CD4-positive, alpha-beta memory T cell (primary cell): Measurements from ENCODE around the gene PLCD4. TPM values are rescaled to one million over a fixed set of nuclear protein-coding genes. Genes with fewer than 3 reads are reported as not detected.

ENCODE experiments used
- CTCF ChIA-PET: fragments of 350-600 bp; sonication (Branson Sonifier 250); formaldehyde crosslinking; loops from one replicate; lab custom pipeline; 2021; ENCODE audit warnings: inconsistent platforms; ENCODE audit not compliant: partially characterized antibody; lab: Charles Lee
- POLR2A ChIA-PET: fragments of 350-600 bp; sonication (Branson Sonifier 250); formaldehyde crosslinking; loops from one replicate; lab custom pipeline; 2021; ENCODE audit not compliant: partially characterized antibody; lab: Charles Lee
- DNase-seq, 5 donors: peaks; one replicate each; pipeline versions ENCODE4 v3.0.0 to v3.0.0-alpha.2; 2020 to 2022; ENCODE audit warnings: mixed read lengths in 1 of 5
- H3K27ac ChIP-seq: one replicate; pipeline ENCODE4 v1.7.0; 2013; ENCODE audit warnings: low read depth, low read length
- H3K27me3 ChIP-seq: 2 replicates; pipeline ENCODE4 v1.7.0; 2013; ENCODE audit warnings: mild to moderate bottlenecking, low read length, moderate library complexity; ENCODE audit not compliant: insufficient read depth
- H3K36me3 ChIP-seq: 2 replicates; pipeline ENCODE4 v1.7.0; 2013; ENCODE audit warnings: mild to moderate bottlenecking, low read length, moderate library complexity; ENCODE audit not compliant: insufficient read depth
- H3K4me1 ChIP-seq: 2 replicates; pipeline ENCODE4 v1.7.0; 2013; ENCODE audit warnings: mild to moderate bottlenecking, low read length, moderate library complexity; ENCODE audit not compliant: insufficient read depth
- H3K4me3 ChIP-seq, 2 donors: one replicate each; pipeline ENCODE4 v1.7.0; 2013; ENCODE audit warnings: low read length in 2 of 2, mild to moderate bottlenecking in 1 of 2
- H3K9me3 ChIP-seq, 2 donors: one replicate each; pipeline ENCODE4 v1.7.0; 2013; ENCODE audit warnings: low read length in 2 of 2, control low read depth in 1 of 2; ENCODE audit not compliant: control insufficient read depth in 1 of 2
- H3K27ac Mint-ChIP-seq, 7 donors: one replicate each; pipeline ENCODE4 v1.8.0; 2020 to 2021; ENCODE audit warnings: mixed read lengths in 7 of 7, mild to moderate bottlenecking in 6 of 7, inconsistent platforms in 3 of 7, moderate library complexity in 3 of 7
- H3K27me3 Mint-ChIP-seq, 2 donors: one replicate each; pipeline ENCODE4 v1.8.0; 2020 to 2021; ENCODE audit warnings: mixed read lengths in 2 of 2
- H3K36me3 Mint-ChIP-seq, 2 donors: one replicate each; pipeline ENCODE4 v1.8.0; 2020 to 2021; ENCODE audit warnings: mixed read lengths in 2 of 2, inconsistent platforms in 1 of 2, mild to moderate bottlenecking in 1 of 2
- H3K4me1 Mint-ChIP-seq, 4 donors: one replicate each; pipeline ENCODE4 v1.8.0; 2020 to 2021; ENCODE audit warnings: mixed read lengths in 4 of 4, mild to moderate bottlenecking in 1 of 4
- H3K4me3 Mint-ChIP-seq, 8 donors: one replicate each; pipeline ENCODE4 v1.8.0; 2020 to 2021; ENCODE audit warnings: mixed read lengths in 8 of 8, mild to moderate bottlenecking in 7 of 8, moderate library complexity in 6 of 8, inconsistent platforms in 3 of 8
- H3K9me3 Mint-ChIP-seq, 8 donors: one replicate each; pipeline ENCODE4 v1.8.0; 2020 to 2021; ENCODE audit warnings: mixed read lengths in 8 of 8, mild to moderate bottlenecking in 5 of 8, inconsistent platforms in 3 of 8, moderate library complexity in 1 of 8
- intact Hi-C: fragments of 100-400 bp; cut with micrococcal nuclease; formaldehyde crosslinking; loops from one replicate; pipeline ENCODE4 v1.15.1; 2023
- polyA plus RNA-seq, 2 donors: library from polyadenylated mRNA; unstranded; fragments of 300-500 nt; fragmentation: Illumina TruSeq; gene quantifications; one replicate each; pipeline ENCODE4 v1.2.3, GENCODE V29; 2021
- total RNA-seq, 2 experiments: library from RNA; stranded (reverse); gene quantifications; one replicate each; pipeline ENCODE4 v1.2.3, GENCODE V29; 2021

The PLCD4 gene
- under 1 TPM; 0.26 to 0.30 TPM for total RNA-seq
- under 1 TPM in 1 of 2 donors, not detected in 1; 0.49 TPM for polyA plus RNA-seq

DNA sequence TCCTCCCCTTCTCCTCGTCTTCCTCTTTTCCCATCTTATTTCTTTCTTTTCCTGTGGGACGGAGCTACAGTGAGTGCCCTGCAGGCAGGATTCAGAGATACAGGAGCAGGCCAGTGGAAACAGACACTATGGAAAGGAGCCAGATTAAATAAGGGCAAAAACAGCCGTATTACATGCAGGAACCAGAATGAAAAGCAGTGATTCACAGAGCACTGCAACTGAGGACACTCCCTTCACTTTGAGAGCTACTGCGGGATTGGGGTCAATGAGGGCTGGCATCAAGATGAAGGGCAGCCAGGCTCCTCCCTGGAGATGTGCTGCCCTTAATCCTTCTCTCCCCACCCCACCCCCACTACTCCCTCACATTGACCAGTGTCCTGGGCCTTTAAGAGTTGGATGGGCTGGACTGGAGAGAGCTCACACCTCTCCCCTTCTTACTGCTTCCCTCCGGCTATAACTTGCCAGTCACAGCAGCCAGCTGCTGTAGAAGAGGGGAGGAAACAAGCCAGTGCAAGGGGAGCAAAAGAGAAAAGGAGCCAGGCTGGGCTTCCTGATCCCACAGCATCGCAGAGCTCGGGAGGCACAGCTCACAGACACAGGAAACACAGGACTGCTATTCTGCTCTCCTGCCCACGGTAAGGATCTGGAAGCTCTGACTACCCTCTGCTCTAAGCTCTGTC is at the start of gene PLCD4:
Gene PLCD4, plus strand, starts transcription at position 464 of the 680 bp plus-strand sequence. CDS start 7,841 bp downstream, outside the sequence.
- Mint-ChIP-seq H3K27ac (peak within 1 kb of the TSS in 1 of 7 donors; percentile 3), H3K36me3 (no peaks in the 10 kb centered on the region), H3K4me3 (no peak within 1 kb of the TSS), H3K27me3 (peaks cover 10 to 19% of the 10 kb centered on the region in 2 donors), H3K4me1 (no peaks in the 10 kb centered on the region), H3K9me3 (no peaks in the 10 kb centered on the region)
- H3K4me1 ChIP-seq = no peaks in the 10 kb centered on the region
- POLR2A ChIA-PET = no interaction called here
- CTCF ChIA-PET = interaction anchor here (1.8 kb wide), 1 partner anchor 9 kb away, joined by 3 read pairs; no protein-coding TSS in a partner anchor
- no peaks in the 10 kb centered on the region for H3K9me3 ChIP-seq
- intact Hi-C loops = no loop called here
- H3K27ac ChIP-seq = no peak within 1 kb of the TSS
- no peak for DNase-seq
- H3K27me3 ChIP-seq = no peaks in the 10 kb centered on the region
- H3K36me3 ChIP-seq = no peaks in the 10 kb centered on the region
- H3K4me3 ChIP-seq = no peak within 1 kb of the TSS

DNA sequence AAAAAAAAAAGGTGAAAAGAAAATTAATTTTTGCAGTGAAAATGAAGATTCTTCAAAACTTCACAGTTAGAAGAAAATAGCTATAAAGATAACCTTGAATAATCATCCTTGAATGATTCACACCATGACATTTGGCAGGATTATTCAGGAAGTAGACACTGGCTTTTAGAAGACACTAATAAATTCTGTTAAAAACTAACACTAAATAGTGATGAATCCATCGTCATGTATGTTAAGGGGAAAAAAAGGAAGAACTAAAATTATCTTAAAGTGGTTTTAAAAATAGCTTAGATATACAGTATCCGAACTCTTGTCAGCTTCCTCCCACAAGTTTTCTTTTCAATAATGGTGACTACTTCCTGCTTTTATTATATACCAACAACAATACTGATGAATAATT is 49.8 kb upstream of the PLCD4 start:
- H3K27ac ChIP-seq = no peak overlapping the region
- peaks cover 54 to 63% of the 10 kb centered on the region in 2 donors for H3K36me3 Mint-ChIP-seq

DNA sequence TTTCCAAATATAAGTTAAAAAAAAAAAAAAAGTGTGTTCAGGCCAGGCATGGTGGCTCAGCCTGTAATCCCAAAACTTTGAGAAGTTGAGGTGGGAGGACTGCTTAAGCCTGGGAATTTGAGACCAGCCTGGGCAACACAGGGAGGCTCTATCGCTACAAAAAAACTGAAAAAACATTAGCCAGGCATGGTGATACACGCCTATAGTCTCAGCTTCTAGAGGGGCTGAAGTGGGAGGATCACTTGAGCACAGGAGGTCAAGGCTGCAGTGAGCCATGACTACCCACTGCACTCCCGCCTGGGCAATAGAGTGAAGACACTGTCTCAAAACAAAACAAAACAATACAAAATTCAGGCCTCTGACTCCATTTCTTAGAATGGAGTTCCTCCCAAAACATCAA is 48.7 kb upstream of the PLCD4 start:
- Histone ChIP-seq H3K9me3 (no peaks in the 10 kb centered on the region), H3K4me3 (no peak overlapping the region), H3K4me1 (no peaks in the 10 kb centered on the region), H3K27me3 (no peaks in the 10 kb centered on the region), H3K27ac (no peak overlapping the region), H3K36me3 (peaks cover 26% of the 10 kb centered on the region)
- Mint-ChIP-seq H3K27me3 (no peaks in the 10 kb centered on the region), H3K36me3 (peaks cover 46 to 62% of the 10 kb centered on the region in 2 donors), H3K9me3 (no peaks in the 10 kb centered on the region), H3K27ac (no peak overlapping the region), H3K4me1 (peaks cover 11 to 16% (median 12%) of the 10 kb centered on the region in 4 donors), H3K4me3 (no peak overlapping the region)
- intact Hi-C loops = no loop called here
- ChIA-PET CTCF (no interaction called here), POLR2A (no interaction called here)
- no peak for DNase-seq

More for the DNA sequence above, 49.8 kb upstream of the PLCD4 start:
- no peaks in the 10 kb centered on the region for H3K9me3 Mint-ChIP-seq
- no peak overlapping the region for H3K4me3 Mint-ChIP-seq
- Histone ChIP-seq H3K36me3 (peaks cover 34% of the 10 kb centered on the region), H3K9me3 (no peaks in the 10 kb centered on the region), H3K4me3 (no peak overlapping the region), H3K4me1 (no peaks in the 10 kb centered on the region), H3K27me3 (no peaks in the 10 kb centered on the region)
- intact Hi-C loops = no loop called here
- CTCF ChIA-PET = no interaction called here
- H3K27me3 Mint-ChIP-seq = no peaks in the 10 kb centered on the region
- POLR2A ChIA-PET = no interaction called here
- H3K27ac Mint-ChIP-seq = peak overlapping the region in 2 of 7 donors; percentile 17 to 70
- peaks cover 5 to 11% (median 9%) of the 10 kb centered on the region in 4 donors for H3K4me1 Mint-ChIP-seq
- no peak for DNase-seq

DNA sequence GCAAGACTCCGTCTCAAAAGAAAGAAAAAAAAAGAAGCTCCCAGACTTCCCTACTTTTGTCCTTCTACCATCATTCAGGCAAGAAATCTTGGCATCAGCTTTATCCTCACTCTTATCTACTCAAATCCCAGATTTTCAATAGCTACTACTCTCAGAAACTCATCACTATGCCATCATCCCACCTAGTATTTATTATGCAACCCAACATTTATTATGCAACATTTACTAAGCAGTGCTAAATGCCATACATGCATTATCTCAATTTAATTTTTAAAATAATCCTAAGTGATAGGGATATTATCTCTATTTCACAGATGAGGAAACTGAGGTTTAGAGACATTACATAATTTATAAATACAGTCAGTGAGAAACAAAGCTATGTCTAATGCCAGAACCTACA is 43.6 kb upstream of the PLCD4 start:
- Histone ChIP-seq H3K4me3 (no peak overlapping the region), H3K27me3 (no peaks in the 10 kb centered on the region), H3K27ac (no peak overlapping the region), H3K9me3 (no peaks in the 10 kb centered on the region), H3K4me1 (peaks cover 19% of the 10 kb centered on the region), H3K36me3 (peaks cover 14% of the 10 kb centered on the region)
- no peak for DNase-seq
- peaks cover 35 to 64% of the 10 kb centered on the region in 2 donors for H3K36me3 Mint-ChIP-seq
- H3K4me3 Mint-ChIP-seq = no peak overlapping the region
- peaks cover 26 to 43% (median 33%) of the 10 kb centered on the region in 4 donors for H3K4me1 Mint-ChIP-seq
- intact Hi-C loops = loop anchor here (10.0 kb wide), 1 partner anchor 331 kb away; no protein-coding TSS in a partner anchor
- no peaks in the 10 kb centered on the region for H3K9me3 Mint-ChIP-seq
- ChIA-PET POLR2A (no interaction called here), CTCF (interaction anchor here (1.4 kb wide), 1 partner anchor 95 kb away, joined by 4 read pairs; the partner anchor contains the start of genes BCS1L and ZNF142)
- peak overlapping the region in 4 of 7 donors; percentile 2 to 79 (median 12) for H3K27ac Mint-ChIP-seq
- no peaks in the 10 kb centered on the region for H3K27me3 Mint-ChIP-seq

DNA sequence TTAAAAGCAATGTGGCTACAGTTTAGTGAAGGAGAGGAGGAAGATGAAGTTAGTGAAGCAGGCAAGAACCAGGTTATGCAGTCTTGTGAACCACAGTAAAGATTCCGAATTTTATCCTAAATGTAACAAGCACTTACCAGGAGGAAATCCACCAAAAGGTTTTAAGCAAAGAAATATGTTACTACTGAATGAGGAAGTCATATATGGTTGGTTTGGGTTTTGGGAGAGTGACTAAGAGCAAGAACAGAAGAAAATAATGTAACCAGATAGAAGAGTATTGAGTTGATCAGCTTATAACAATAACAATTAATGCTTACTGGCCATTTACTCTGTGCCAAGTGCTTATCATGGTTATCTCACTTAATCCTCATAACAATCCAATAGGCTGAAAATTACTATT is 41.4 kb upstream of the PLCD4 start:
- Histone ChIP-seq H3K4me1 (peaks cover 40% of the 10 kb centered on the region), H3K27me3 (no peaks in the 10 kb centered on the region), H3K9me3 (no peaks in the 10 kb centered on the region), H3K4me3 (no peak overlapping the region), H3K27ac (peak overlapping the region; percentile 4), H3K36me3 (peaks cover 6% of the 10 kb centered on the region)
- peaks cover 44 to 65% (median 52%) of the 10 kb centered on the region in 4 donors for H3K4me1 Mint-ChIP-seq
- no peaks in the 10 kb centered on the region for H3K9me3 Mint-ChIP-seq
- peak overlapping the region in 6 of 8 donors; percentile 69 to 99 (median 96) for H3K4me3 Mint-ChIP-seq
- peaks cover 14 to 57% of the 10 kb centered on the region in 2 donors for H3K36me3 Mint-ChIP-seq
- ChIA-PET CTCF (no interaction called here), POLR2A (no interaction called here)
- H3K27ac Mint-ChIP-seq = peak overlapping the region; percentile 90 to 100 (median 100)
- no peaks in the 10 kb centered on the region for H3K27me3 Mint-ChIP-seq
- no peak for DNase-seq
- intact Hi-C loops = loop anchor here (5.0 to 10.0 kb wide), 3 partner anchors 106 to 329 kb away; partner anchors contain the start of genes RNF25 and STK36

DNA sequence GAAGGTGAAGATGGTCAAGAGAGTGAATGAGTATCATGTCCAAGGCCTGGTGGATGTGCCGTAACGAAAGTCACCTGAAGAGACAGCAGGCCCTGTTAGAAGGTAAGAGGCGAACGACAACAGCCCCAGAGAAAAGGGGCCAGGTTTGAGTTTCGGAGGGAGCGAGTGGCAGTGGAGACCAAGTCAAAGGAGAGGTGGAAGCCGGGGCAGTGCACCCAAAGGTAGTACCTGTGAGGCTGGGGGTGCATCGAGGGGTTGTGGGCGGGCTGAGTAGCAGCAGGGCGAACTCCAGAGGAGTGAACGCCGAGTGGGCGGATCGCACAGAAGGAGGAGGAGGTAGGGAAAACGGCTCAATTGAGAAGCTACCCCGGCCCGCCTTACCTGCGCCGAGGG is 39.9 kb upstream of the PLCD4 start:
- Mint-ChIP-seq H3K4me1 (peaks cover 46 to 78% (median 58%) of the 10 kb centered on the region in 4 donors), H3K9me3 (no peaks in the 10 kb centered on the region), H3K27ac (peak overlapping the region; percentile 96 to 100 (median 100)), H3K36me3 (peaks cover 12 to 55% of the 10 kb centered on the region in 2 donors), H3K27me3 (no peaks in the 10 kb centered on the region), H3K4me3 (peak overlapping the region; percentile 90 to 99 (median 97))
- ChIA-PET CTCF (interaction anchor here (1.2 kb wide), 1 partner anchor 90 kb away, joined by 5 read pairs; no protein-coding TSS in a partner anchor), POLR2A (interaction anchor here (0.7 to 1.5 kb wide), 6 partner anchors 24 to 298 kb away, joined by 3 to 7 read pairs (median 3); partner anchors contain the start of genes AAMP, BCS1L, PNKD and RNF25)
- Histone ChIP-seq H3K27me3 (no peaks in the 10 kb centered on the region), H3K36me3 (peaks cover 7% of the 10 kb centered on the region), H3K9me3 (no peaks in the 10 kb centered on the region), H3K27ac (peak overlapping the region; percentile 99), H3K4me3 (peak overlapping the region; percentile 47 to 84), H3K4me1 (peaks cover 43% of the 10 kb centered on the region)
- intact Hi-C loops = loop anchor here (1.0 to 10.0 kb wide), 13 partner anchors 9 to 821 kb away; partner anchors contain the start of genes AAMP, ARPC2, BCS1L and PNKD
- peak in 1 of 5 donors; percentile 89 for DNase-seq
